ENCODE measurements around the gene FCER1G.
A peak's percentile ranks its signal among the peaks of the same experiment; 100 is the strongest.

Gene FCER1G

GRCh38 chr1:161174911-161175310 is 40.2 kb upstream of the FCER1G start:
- Histone ChIP-seq H4K20me1 (peaks cover 18% of the 10 kb centered on the region; the same call in 1 of the 2 replicates), H3K9ac (0 out of 2 replicates have a peak overlapping the region, but pooled peaks have one; percentile 88), H3K4me3 (no peak overlapping the region), H3K36me3 (peaks cover 62% of the 10 kb centered on the region), H3K4me1 (peaks cover 40% of the 10 kb centered on the region), H3K27ac (no peak overlapping the region), H3K4me2 (no peak overlapping the region), H3K9me3 (no peaks in the 10 kb centered on the region), H3K27me3 (no peaks in the 10 kb centered on the region)
- TF ChIP-seq Cebpa-rat (IDR thresholded peaks at IDR 0.05), result no peak

GRCh38 chr1:161175771-161176453 is 39.2 kb upstream of the FCER1G start:
- Histone ChIP-seq H3K4me2 (peak overlapping the region; percentile 98), H3K9me3 (no peaks in the 10 kb centered on the region), H3K27me3 (no peaks in the 10 kb centered on the region), H3K27ac (no peak overlapping the region), H3K4me1 (peaks cover 48% of the 10 kb centered on the region), H4K20me1 (peaks cover 18% of the 10 kb centered on the region; the same call in 1 of the 2 replicates), H3K36me3 (peaks cover 53% of the 10 kb centered on the region), H3K4me3 (peak overlapping the region; percentile 82), H3K9ac (peak overlapping the region; percentile 88)
- no peak for TF ChIP-seq Cebpa-rat (IDR thresholded peaks at IDR 0.05)

GRCh38 chr1:161176468-161177111 is 38.5 kb upstream of the FCER1G start:
- Histone ChIP-seq H3K9me3 (no peaks in the 10 kb centered on the region), H4K20me1 (peaks cover 18% of the 10 kb centered on the region; the same call in 1 of the 2 replicates), H3K27ac (peak overlapping the region; percentile 86), H3K4me2 (peak overlapping the region; percentile 98), H3K27me3 (no peaks in the 10 kb centered on the region), H3K4me3 (peak overlapping the region; percentile 82), H3K4me1 (peaks cover 55% of the 10 kb centered on the region), H3K9ac (peak overlapping the region; percentile 88), H3K36me3 (peaks cover 46% of the 10 kb centered on the region)
- no peak for TF ChIP-seq Cebpa-rat (IDR thresholded peaks at IDR 0.05)

DNA sequence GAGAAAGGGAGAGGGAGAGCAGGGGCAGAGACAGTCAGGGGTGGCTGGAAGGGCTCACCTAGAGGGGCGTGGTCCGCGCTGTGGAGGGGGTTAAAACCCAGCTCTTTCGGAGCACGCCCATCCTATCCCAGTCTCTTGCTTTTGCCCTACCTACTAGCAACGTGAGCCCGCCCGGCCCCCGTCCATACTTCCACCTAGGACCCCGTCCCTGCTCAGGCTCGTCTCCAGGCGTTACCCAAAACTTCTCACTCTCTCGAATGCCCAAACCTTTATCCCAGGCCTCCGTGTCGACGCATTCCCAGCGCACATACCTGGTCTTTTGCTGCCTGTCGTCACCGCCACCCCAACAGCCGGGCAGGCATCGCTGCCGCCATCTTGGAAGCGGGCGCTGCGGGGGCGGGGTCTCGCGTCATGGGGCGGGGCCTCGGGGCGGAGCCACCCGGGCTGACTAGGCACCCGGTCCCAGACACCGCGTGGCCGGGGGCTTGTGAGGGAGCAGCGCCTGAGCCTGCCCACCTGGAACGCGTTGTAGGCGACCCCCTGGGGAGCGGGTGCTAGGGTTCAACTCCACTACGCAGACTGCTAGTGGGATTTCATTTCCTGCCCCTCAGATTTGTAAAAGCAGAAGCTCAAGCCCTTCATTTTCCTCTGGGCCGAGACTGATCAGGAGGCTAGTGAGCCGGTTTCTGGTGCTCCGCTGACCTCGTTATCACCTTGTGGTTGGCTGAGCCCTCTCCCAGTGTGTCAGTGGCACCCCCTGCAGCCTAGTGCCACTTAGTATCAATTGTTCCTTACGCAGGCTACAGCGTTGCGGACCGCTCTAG is 37.8 kb upstream of the FCER1G start, which contains the start of gene B4GALT3:
Gene B4GALT3, minus strand, starts transcription at position 396 of the 824 bp plus-strand sequence. CDS start 1,447 bp downstream, outside the sequence.
- Histone ChIP-seq H3K9me3 (no peaks in the 10 kb centered on the region), H3K27me3 (no peaks in the 10 kb centered on the region), H3K27ac (peak within 1 kb of the TSS; percentile 86), H3K4me1 (peaks cover 62% of the 10 kb centered on the region), H3K4me2 (peak within 1 kb of the TSS; percentile 98), H4K20me1 (peaks cover 18% of the 10 kb centered on the region; the same call in 1 of the 2 replicates), H3K36me3 (peaks cover 39% of the 10 kb centered on the region), H3K4me3 (peak within 1 kb of the TSS; percentile 82), H3K9ac (peak within 1 kb of the TSS; percentile 88)
- no peak for TF ChIP-seq Cebpa-rat (IDR thresholded peaks at IDR 0.05)

DNA sequence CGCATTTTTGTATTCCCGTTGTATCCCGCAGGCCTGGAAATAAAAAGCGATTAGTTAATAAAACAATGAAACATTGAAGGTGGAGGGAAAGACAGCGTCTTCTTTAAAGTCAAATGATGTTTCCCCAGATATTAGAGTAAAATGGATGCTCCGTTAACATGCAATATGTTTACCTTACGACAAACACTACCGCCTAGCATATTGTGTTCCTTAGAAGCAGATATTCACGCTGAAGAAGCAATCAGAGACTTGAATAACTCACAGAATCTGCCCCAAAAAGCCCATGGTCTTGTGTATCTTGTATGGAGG is 37.2 kb upstream of the FCER1G start:
- H3K9me3 ChIP-seq, result no peaks in the 10 kb centered on the region
- peak overlapping the region; percentile 82 for H3K4me3 ChIP-seq
- H3K36me3 ChIP-seq, result peaks cover 33% of the 10 kb centered on the region
- no peak for TF ChIP-seq Cebpa-rat (IDR thresholded peaks at IDR 0.05)
- peaks cover 18% of the 10 kb centered on the region; the same call in 1 of the 2 replicates for H4K20me1 ChIP-seq
- H3K4me1 ChIP-seq, result peaks cover 68% of the 10 kb centered on the region
- peak overlapping the region; percentile 88 for H3K9ac ChIP-seq
- no peaks in the 10 kb centered on the region for H3K27me3 ChIP-seq
- peak overlapping the region; percentile 86 for H3K27ac ChIP-seq
- H3K4me2 ChIP-seq, result peak overlapping the region; percentile 98

GRCh38 chr1:161179698-161180097 is 35.4 kb upstream of the FCER1G start:
- Histone ChIP-seq H3K4me1 (peaks cover 86% of the 10 kb centered on the region), H3K9ac (no peak overlapping the region), H3K27me3 (no peaks in the 10 kb centered on the region), H3K27ac (no peak overlapping the region), H3K4me2 (peak overlapping the region; percentile 98; the same call in 1 of the 2 replicates), H3K9me3 (no peaks in the 10 kb centered on the region), H3K4me3 (no peak overlapping the region), H4K20me1 (peaks cover 18% of the 10 kb centered on the region; the same call in 1 of the 2 replicates), H3K36me3 (peaks cover 15% of the 10 kb centered on the region)
- no peak for TF ChIP-seq Cebpa-rat (IDR thresholded peaks at IDR 0.05)

GRCh38 chr1:161180639-161181038 is 34.5 kb upstream of the FCER1G start:
- H3K9me3 ChIP-seq, result no peaks in the 10 kb centered on the region
- no peak for TF ChIP-seq Cebpa-rat (IDR thresholded peaks at IDR 0.05)
- H3K27ac ChIP-seq, result no peak overlapping the region
- H3K27me3 ChIP-seq, result no peaks in the 10 kb centered on the region
- peaks cover 13% of the 10 kb centered on the region; the same call in 1 of the 2 replicates for H4K20me1 ChIP-seq
- no peak overlapping the region for H3K4me2 ChIP-seq
- H3K9ac ChIP-seq, result no peak overlapping the region
- peaks cover 87% of the 10 kb centered on the region for H3K4me1 ChIP-seq
- no peak overlapping the region for H3K4me3 ChIP-seq
- peaks cover 6% of the 10 kb centered on the region for H3K36me3 ChIP-seq

- Histone ChIP-seq H3K4me1 (peaks cover 91% of the 10 kb centered on the region), H3K36me3 (no peaks in the 10 kb centered on the region), H3K27me3 (no peaks in the 10 kb centered on the region), H3K4me2 (peak overlapping the region; percentile 23), H3K4me3 (no peak overlapping the region), H4K20me1 (no peaks in the 10 kb centered on the region), H3K9me3 (no peaks in the 10 kb centered on the region), H3K9ac (no peak overlapping the region), H3K27ac (peak overlapping the region; percentile 12; the same call in 1 of the 2 replicates)
- TF ChIP-seq Cebpa-rat (IDR thresholded peaks at IDR 0.05), result no peak
Observed at GRCh38 chr1:161182214-161182613, 32.9 kb upstream of the FCER1G start.

GRCh38 chr1:161185282-161185682 is 29.8 kb upstream of the FCER1G start:
- Histone ChIP-seq H3K36me3 (no peaks in the 10 kb centered on the region), H4K20me1 (no peaks in the 10 kb centered on the region), H3K27me3 (no peaks in the 10 kb centered on the region), H3K4me3 (peak overlapping the region; percentile 45; the same call in 1 of the 2 replicates), H3K9ac (peak overlapping the region; percentile 59; the same call in 1 of the 2 replicates), H3K4me1 (peaks cover 73% of the 10 kb centered on the region), H3K9me3 (no peaks in the 10 kb centered on the region), H3K4me2 (peak overlapping the region; percentile 83), H3K27ac (peak overlapping the region; percentile 92)
- no peak for TF ChIP-seq Cebpa-rat (IDR thresholded peaks at IDR 0.05)
